SK-N-SH treated with all-trans-retinoic acid at 6 μM for 48 hours (cell line): Measurements from ENCODE around the gene TNFRSF9.

Experiments used
- ATAC-seq: fragments of 200-7000 bp; cut with Tn5 transposase; 3 replicates; pipeline ENCODE4 v1.9.1; 2020; ENCODE audit warnings: mild to moderate bottlenecking, moderate library complexity
- ARNTL ChIP-seq: fragments of 450-650 bp; formaldehyde crosslinking; IDR thresholded peaks from 2 replicates; pipeline ENCODE4 v1.5.0; 2020; ENCODE audit warnings: low read depth, mild to moderate bottlenecking, moderate library complexity, borderline replicate concordance
- BACH2 ChIP-seq: fragments of 250-450 bp; sonication (Bioruptor Pico); IDR thresholded peaks from 2 replicates; pipeline ENCODE4 v1.9.0; 2021; ENCODE audit warnings: mild to moderate bottlenecking, borderline replicate concordance
- CREB5 ChIP-seq: fragments of 250-450 bp; sonication (Bioruptor Pico); IDR thresholded peaks from 2 replicates; pipeline ENCODE4 v1.5.1; 2020; ENCODE audit warnings: low read depth, mild to moderate bottlenecking, moderate library complexity
- CSDC2 ChIP-seq: fragments of 250-450 bp; sonication (Bioruptor Pico); IDR thresholded peaks from 2 replicates; pipeline ENCODE4 v1.5.0; 2020; ENCODE audit warnings: mild to moderate bottlenecking, moderate library complexity
- CSRNP3 ChIP-seq: fragments of 250-450 bp; sonication (Bioruptor Pico); IDR thresholded peaks from 2 replicates; pipeline ENCODE4 v1.5.1; 2021; ENCODE audit warnings: mild to moderate bottlenecking, moderate library complexity
- GLIS3 ChIP-seq: fragments of 250-450 bp; sonication (Bioruptor Pico); IDR thresholded peaks from 2 replicates; pipeline ENCODE4 v1.5.0; 2020; ENCODE audit warnings: mild to moderate bottlenecking, moderate library complexity
- ISL1 ChIP-seq: fragments of 250-450 bp; sonication (Bioruptor Pico); IDR thresholded peaks from 2 replicates; pipeline ENCODE4 v2.1.2; 2022; ENCODE audit warnings: mild to moderate bottlenecking, moderate library complexity
- OSR1 ChIP-seq: fragments of 250-450 bp; sonication (Bioruptor Pico); IDR thresholded peaks from 2 replicates; pipeline ENCODE4 v1.8.0; 2022; ENCODE audit warnings: moderate library complexity, mild to moderate bottlenecking, inconsistent platforms
- PATZ1 ChIP-seq: fragments of 250-450 bp; sonication (Bioruptor Pico); IDR thresholded peaks from 2 replicates; pipeline ENCODE4 v1.8.0; 2020; ENCODE audit warnings: mild to moderate bottlenecking, moderate library complexity, borderline replicate concordance
- POU6F1 ChIP-seq: fragments of 250-450 bp; sonication (Bioruptor Pico); IDR thresholded peaks from 2 replicates; pipeline ENCODE4 v1.8.0; 2021; ENCODE audit warnings: low read depth, mild to moderate bottlenecking, moderate library complexity, borderline replicate concordance
- PPARA ChIP-seq: fragments of 250-450 bp; sonication (Bioruptor Pico); IDR thresholded peaks from 2 replicates; pipeline ENCODE4 v1.5.0; 2020; ENCODE audit warnings: mild to moderate bottlenecking, borderline replicate concordance
- RARB ChIP-seq: fragments of 250-450 bp; sonication (Bioruptor Pico); IDR thresholded peaks from 2 replicates; pipeline ENCODE4 v1.8.0; 2021; ENCODE audit warnings: mild to moderate bottlenecking, moderate library complexity
- SNAI2 ChIP-seq: fragments of 250-450 bp; sonication (Bioruptor Pico); IDR thresholded peaks from 2 replicates; pipeline ENCODE4 v1.5.0; 2020; ENCODE audit warnings: mild to moderate bottlenecking, moderate library complexity
- TCF4 ChIP-seq: fragments of 250-450 bp; sonication (Bioruptor Pico); IDR thresholded peaks from 2 replicates; pipeline ENCODE4 v1.8.0; 2021; ENCODE audit warnings: mild to moderate bottlenecking, moderate library complexity, borderline replicate concordance
- TOX ChIP-seq: fragments of 250-450 bp; sonication (Bioruptor Pico); IDR thresholded peaks from 2 replicates; pipeline ENCODE4 v1.8.0; 2021; ENCODE audit warnings: mild to moderate bottlenecking, moderate library complexity, borderline replicate concordance
- TSHZ2 ChIP-seq: fragments of 250-450 bp; sonication (Bioruptor Pico); IDR thresholded peaks from 2 replicates; pipeline ENCODE4 v1.5.0; 2020; ENCODE audit warnings: mild to moderate bottlenecking, moderate library complexity
- ZC3H10 ChIP-seq: fragments of 250-450 bp; sonication (Bioruptor Pico); IDR thresholded peaks from 2 replicates; pipeline ENCODE4 v1.5.1; 2021; ENCODE audit warnings: mild to moderate bottlenecking, moderate library complexity
- ZFP3 ChIP-seq: fragments of 250-450 bp; sonication (Bioruptor Pico); IDR thresholded peaks from 2 replicates; pipeline ENCODE4 v1.5.0; 2020; ENCODE audit warnings: mild to moderate bottlenecking, moderate library complexity
- ZFP30 ChIP-seq: fragments of 450-650 bp; formaldehyde crosslinking; IDR thresholded peaks from 2 replicates; pipeline ENCODE4 v1.5.0; 2022; ENCODE audit warnings: mild to moderate bottlenecking, moderate library complexity
- ZNF565 ChIP-seq: fragments of 450-650 bp; formaldehyde crosslinking; conservative IDR thresholded peaks from 2 replicates; pipeline ENCODE4 v1.5.0; 2020; ENCODE audit warnings: low read depth, mild to moderate bottlenecking, moderate library complexity
- ZNF70 ChIP-seq: fragments of 450-650 bp; formaldehyde crosslinking; IDR thresholded peaks from 2 replicates; pipeline ENCODE4 v1.5.0; 2020; ENCODE audit warnings: mild to moderate bottlenecking, moderate library complexity
- ZNF8 ChIP-seq: fragments of 450-650 bp; formaldehyde crosslinking; IDR thresholded peaks from 2 replicates; pipeline ENCODE4 v1.5.0; 2020; ENCODE audit warnings: mild to moderate bottlenecking, moderate library complexity

The TNFRSF9 gene

GRCh38 chr1:7915826-7916500, 24.7 kb downstream of the TNFRSF9 start:
- ATAC-seq: no peak

GRCh38 chr1:7912743-7913557, 27.7 kb downstream of the TNFRSF9 start:
- ATAC-seq: no peak
- no peak for TF ChIP-seq CREB5
- no peak for TF ChIP-seq ZFP3 (CRISPR knock-in tag)
- TF ChIP-seq ZNF70: no peak
- no peak for TF ChIP-seq ZNF565 (CRISPR knock-in tag)
- TF ChIP-seq RARB: no peak
- TF ChIP-seq ZFP30 (CRISPR knock-in tag): no peak
- no peak for TF ChIP-seq ZC3H10 (CRISPR knock-in tag)
- no peak for TF ChIP-seq SNAI2 (CRISPR knock-in tag)
- no peak for TF ChIP-seq PPARA (CRISPR knock-in tag)
- no peak for TF ChIP-seq ZNF8 (CRISPR knock-in tag)

More at GRCh38 chr1:7915826-7916500, 24.7 kb downstream of the TNFRSF9 start:
- TF ChIP-seq ZFP30 (CRISPR knock-in tag): no peak
- TF ChIP-seq ISL1 (CRISPR knock-in tag): no peak
- TF ChIP-seq PATZ1: no peak
- no peak for TF ChIP-seq TOX (CRISPR knock-in tag)
- TF ChIP-seq PPARA (CRISPR knock-in tag): no peak
- no peak for TF ChIP-seq SNAI2 (CRISPR knock-in tag)
- TF ChIP-seq GLIS3: no peak
- no peak for TF ChIP-seq ZC3H10 (CRISPR knock-in tag)
- no peak for TF ChIP-seq CREB5
- TF ChIP-seq BACH2 (CRISPR knock-in tag): no peak

GRCh38 chr1:7912145-7912544, 28.5 kb downstream of the TNFRSF9 start:
- no peak for TF ChIP-seq CSDC2 (CRISPR knock-in tag)
- TF ChIP-seq CREB5: no peak
- no peak for TF ChIP-seq CSRNP3 (CRISPR knock-in tag)
- no peak for TF ChIP-seq ZNF565 (CRISPR knock-in tag)
- no peak for TF ChIP-seq TCF4 (CRISPR knock-in tag)
- TF ChIP-seq OSR1 (CRISPR knock-in tag): no peak
- TF ChIP-seq ZFP30 (CRISPR knock-in tag): no peak
- TF ChIP-seq ZC3H10 (CRISPR knock-in tag): no peak
- TF ChIP-seq ZNF8 (CRISPR knock-in tag): no peak
- TF ChIP-seq ARNTL (CRISPR knock-in tag): no peak
- no peak for TF ChIP-seq TSHZ2
- no peak for TF ChIP-seq POU6F1
- TF ChIP-seq GLIS3: no peak

More at GRCh38 chr1:7912145-7912544, 28.5 kb downstream of the TNFRSF9 start:
- no peak for ATAC-seq
